Astrocyte (in vitro differentiated cells and primary cell): Measurements from ENCODE around the gene MRPL20. TPM values are rescaled to one million over a fixed set of nuclear protein-coding genes. Genes with fewer than 3 reads are reported as not detected.

Experiments
- DNase-seq: peaks from one replicate; pipeline ENCODE4 v3.0.0-alpha.2; 2010; ENCODE audit warnings: low read depth
- FAIRE-seq: peaks from 2 replicates; lab custom pipeline; 2011; peaks lifted over from hg19 to GRCh38; lab: Jason Lieb, UNC
- H2AFZ ChIP-seq: 2 replicates; pipeline ENCODE4 v1.6.0; 2012; ENCODE audit warnings: low read depth, low read length, inconsistent platforms
- H3K27ac ChIP-seq: 2 replicates; pipeline ENCODE4 v1.5.1; 2011; ENCODE audit warnings: low read depth, low read length, inconsistent platforms
- H3K27me3 ChIP-seq: 2 replicates; pipeline ENCODE4 v1.6.0; 2011; ENCODE audit warnings: low read length, inconsistent platforms; ENCODE audit not compliant: insufficient read depth
- H3K36me3 ChIP-seq: 2 replicates; pipeline ENCODE4 v1.5.1; 2011; ENCODE audit warnings: low read length, inconsistent platforms; ENCODE audit not compliant: insufficient read depth
- H3K4me1 ChIP-seq: 2 replicates; pipeline ENCODE4 v1.5.1; 2011; ENCODE audit warnings: low read length, inconsistent platforms; ENCODE audit not compliant: insufficient read depth
- H3K4me2 ChIP-seq: 2 replicates; pipeline ENCODE4 v1.6.0; 2012; ENCODE audit warnings: low read length, inconsistent platforms
- H3K4me3 ChIP-seq: 2 replicates; pipeline ENCODE4 v1.5.1; 2011; ENCODE audit warnings: low read depth, mild to moderate bottlenecking, low read length, inconsistent platforms; ENCODE audit not compliant: insufficient read depth
- H3K79me2 ChIP-seq: 2 replicates; pipeline ENCODE4 v1.6.0; 2012; ENCODE audit warnings: mild to moderate bottlenecking, low read length, inconsistent platforms; ENCODE audit not compliant: insufficient read depth
- H3K9ac ChIP-seq: 2 replicates; pipeline ENCODE4 v1.6.0; 2012; ENCODE audit warnings: mild to moderate bottlenecking, low read length, inconsistent platforms
- H3K9me3 ChIP-seq: 2 replicates; pipeline ENCODE4 v1.5.1; 2012; ENCODE audit warnings: low read depth, mild to moderate bottlenecking, low read length, inconsistent platforms; ENCODE audit not compliant: insufficient read depth
- H4K20me1 ChIP-seq: 2 replicates; pipeline ENCODE4 v1.6.0; 2012; ENCODE audit warnings: low read length, inconsistent platforms; ENCODE audit not compliant: insufficient read depth
- H3K27ac Mint-ChIP-seq: one replicate; pipeline ENCODE4 v1.8.0; 2021; ENCODE audit warnings: mild to moderate bottlenecking, mixed read lengths; ENCODE audit not compliant: unreplicated experiment
- H3K27me3 Mint-ChIP-seq: one replicate; pipeline ENCODE4 v1.8.0; 2021; ENCODE audit warnings: low read depth, mixed read lengths; ENCODE audit not compliant: unreplicated experiment
- H3K36me3 Mint-ChIP-seq: one replicate; pipeline ENCODE4 v1.8.0; 2021; ENCODE audit warnings: low read depth, mixed read lengths; ENCODE audit not compliant: unreplicated experiment
- H3K4me1 Mint-ChIP-seq: one replicate; pipeline ENCODE4 v1.8.0; 2021; ENCODE audit warnings: low read depth, mixed read lengths; ENCODE audit not compliant: unreplicated experiment
- H3K4me3 Mint-ChIP-seq: one replicate; pipeline ENCODE4 v1.8.0; 2021; ENCODE audit warnings: mild to moderate bottlenecking, moderate library complexity, mixed read lengths; ENCODE audit not compliant: unreplicated experiment
- H3K9me3 Mint-ChIP-seq: one replicate; pipeline ENCODE4 v1.8.0; 2021; ENCODE audit warnings: mild to moderate bottlenecking, mixed read lengths; ENCODE audit not compliant: unreplicated experiment
- EZH2 ChIP-seq: IDR thresholded peaks from 2 replicates; pipeline ENCODE4 v1.6.1; 2012; ENCODE audit warnings: mild to moderate bottlenecking, low read length, inconsistent platforms; ENCODE audit not compliant: insufficient read depth
- total RNA-seq: library from RNA; stranded (reverse); gene quantifications from 2 replicates; pipeline ENCODE4 v1.2.1, GENCODE V29; 2021
- TF ChIP-seq, protein P1 (sequence below): IDR thresholded peaks from 2 replicates; pipeline ENCODE4 v1.5.1; 2011; ENCODE audit warnings: low read depth, mild to moderate bottlenecking, inconsistent platforms, low read length, moderate library complexity; ENCODE audit not compliant: insufficient read depth

The MRPL20 gene
- total RNA-seq, 1 donor from 2014 or later: 88.5 TPM

DNA sequence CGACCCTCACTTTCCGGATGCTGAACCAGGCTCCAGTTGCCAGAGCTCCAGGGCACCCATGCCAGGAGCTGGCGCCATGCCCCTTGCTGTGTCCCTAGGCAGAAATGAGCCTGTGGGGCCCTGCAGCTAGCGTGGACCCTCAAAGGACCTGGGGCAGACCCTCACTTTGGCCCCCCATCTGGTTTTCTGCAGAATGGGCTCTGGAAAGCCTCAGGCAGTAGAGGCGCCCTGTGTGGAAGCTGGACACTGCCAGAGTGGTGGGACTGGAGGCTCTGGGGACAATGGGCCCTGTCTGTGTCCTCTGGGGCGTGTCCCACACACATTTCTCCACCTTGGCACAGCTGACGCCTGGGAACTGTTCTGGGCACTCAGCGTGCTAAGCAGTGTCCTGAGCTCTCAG lies 25.8 kb downstream of the MRPL20 start:
- Histone ChIP-seq H3K27ac (no peak overlapping the region), H3K4me3 (no peak overlapping the region), H4K20me1 (peaks cover 24% of the 10 kb centered on the region), H2AFZ (no peak overlapping the region), H3K9me3 (no peaks in the 10 kb centered on the region), H3K4me2 (no peak overlapping the region), H3K9ac (no peak overlapping the region), H3K79me2 (peaks cover 20% of the 10 kb centered on the region), H3K4me1 (no peaks in the 10 kb centered on the region), H3K36me3 (peaks cover 8% of the 10 kb centered on the region), H3K27me3 (no peaks in the 10 kb centered on the region)
- no peaks in the 10 kb centered on the region for H3K4me1 Mint-ChIP-seq
- H3K27me3 Mint-ChIP-seq: no peaks in the 10 kb centered on the region
- no peak overlapping the region for H3K4me3 Mint-ChIP-seq
- TF ChIP-seq EZH2: no peak
- TF ChIP-seq, protein P1, sequence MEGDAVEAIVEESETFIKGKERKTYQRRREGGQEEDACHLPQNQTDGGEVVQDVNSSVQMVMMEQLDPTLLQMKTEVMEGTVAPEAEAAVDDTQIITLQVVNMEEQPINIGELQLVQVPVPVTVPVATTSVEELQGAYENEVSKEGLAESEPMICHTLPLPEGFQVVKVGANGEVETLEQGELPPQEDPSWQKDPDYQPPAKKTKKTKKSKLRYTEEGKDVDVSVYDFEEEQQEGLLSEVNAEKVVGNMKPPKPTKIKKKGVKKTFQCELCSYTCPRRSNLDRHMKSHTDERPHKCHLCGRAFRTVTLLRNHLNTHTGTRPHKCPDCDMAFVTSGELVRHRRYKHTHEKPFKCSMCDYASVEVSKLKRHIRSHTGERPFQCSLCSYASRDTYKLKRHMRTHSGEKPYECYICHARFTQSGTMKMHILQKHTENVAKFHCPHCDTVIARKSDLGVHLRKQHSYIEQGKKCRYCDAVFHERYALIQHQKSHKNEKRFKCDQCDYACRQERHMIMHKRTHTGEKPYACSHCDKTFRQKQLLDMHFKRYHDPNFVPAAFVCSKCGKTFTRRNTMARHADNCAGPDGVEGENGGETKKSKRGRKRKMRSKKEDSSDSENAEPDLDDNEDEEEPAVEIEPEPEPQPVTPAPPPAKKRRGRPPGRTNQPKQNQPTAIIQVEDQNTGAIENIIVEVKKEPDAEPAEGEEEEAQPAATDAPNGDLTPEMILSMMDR: no peak
- H3K9me3 Mint-ChIP-seq: no peaks in the 10 kb centered on the region
- no peak overlapping the region for H3K27ac Mint-ChIP-seq
- FAIRE-seq: no peak
- peaks cover 6% of the 10 kb centered on the region for H3K36me3 Mint-ChIP-seq
- no peak for DNase-seq

DNA sequence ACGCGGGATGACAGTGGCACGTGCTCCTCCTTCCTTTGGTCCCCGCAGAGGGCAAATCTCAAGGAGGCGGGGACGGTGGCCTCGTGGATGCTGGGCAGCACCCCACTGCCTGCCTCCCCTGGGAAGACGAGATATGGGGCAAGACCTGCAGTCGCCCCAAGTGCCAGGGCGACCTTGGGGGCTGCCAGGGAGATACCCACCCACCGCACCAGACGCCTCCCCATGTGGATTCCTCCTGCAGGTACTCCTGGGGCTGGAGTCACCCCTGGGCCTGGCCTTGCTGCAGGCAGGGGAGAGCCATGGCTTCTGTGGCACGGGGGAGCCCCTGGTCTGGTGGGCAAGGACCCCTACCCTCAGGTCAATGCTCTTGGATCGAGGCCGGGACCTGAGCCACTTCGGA lies 26.2 kb downstream of the MRPL20 start:
- Histone ChIP-seq H3K27ac (no peak overlapping the region), H3K79me2 (peaks cover 19% of the 10 kb centered on the region), H2AFZ (no peak overlapping the region), H4K20me1 (peaks cover 20% of the 10 kb centered on the region), H3K4me1 (peaks cover 3% of the 10 kb centered on the region), H3K9me3 (no peaks in the 10 kb centered on the region), H3K4me3 (no peak overlapping the region), H3K9ac (no peak overlapping the region), H3K27me3 (no peaks in the 10 kb centered on the region), H3K4me2 (no peak overlapping the region), H3K36me3 (peaks cover 4% of the 10 kb centered on the region)
- Mint-ChIP-seq H3K27ac (no peak overlapping the region), H3K9me3 (no peaks in the 10 kb centered on the region), H3K4me3 (no peak overlapping the region), H3K36me3 (peaks cover 5% of the 10 kb centered on the region), H3K27me3 (no peaks in the 10 kb centered on the region), H3K4me1 (no peaks in the 10 kb centered on the region)
- DNase-seq (no peak), FAIRE-seq (no peak)
- TF ChIP-seq, protein P1: no peak

DNA sequence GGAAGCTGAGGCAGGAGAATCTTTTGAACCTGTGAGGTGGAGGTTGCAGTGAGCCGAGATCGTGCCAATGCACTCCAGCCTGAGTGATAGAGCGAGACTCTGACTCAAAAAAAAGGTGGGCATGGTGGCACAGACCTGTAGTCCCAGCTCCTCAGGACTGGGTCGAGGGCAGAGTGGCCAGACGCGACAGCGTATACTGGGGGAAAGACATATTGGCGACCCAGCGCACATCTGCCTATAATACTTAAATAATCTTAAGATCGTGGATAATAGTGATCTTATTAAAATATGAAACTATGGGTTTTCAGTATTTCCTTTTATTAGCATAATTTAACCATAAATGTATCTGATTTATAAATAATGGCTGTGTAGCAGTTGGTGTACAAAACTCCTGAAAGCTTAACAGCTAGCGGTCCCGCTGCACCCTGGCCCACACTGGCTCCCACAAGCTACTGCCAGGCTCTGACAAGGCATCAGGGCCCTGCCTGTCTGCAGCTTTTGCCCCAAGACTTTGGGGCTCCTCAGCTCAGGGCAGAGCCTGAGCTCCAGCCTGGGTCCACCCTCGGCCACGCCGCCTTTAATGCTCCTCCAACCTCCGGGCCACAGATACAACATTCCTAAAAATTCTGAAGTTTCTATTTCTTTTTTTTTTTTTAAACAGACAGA lies 29.4 kb downstream of the MRPL20 start:
- Mint-ChIP-seq H3K27ac (peak overlapping the region; percentile 18), H3K4me3 (no peak overlapping the region), H3K36me3 (peaks cover 2% of the 10 kb centered on the region), H3K9me3 (no peaks in the 10 kb centered on the region), H3K4me1 (peaks cover 8% of the 10 kb centered on the region), H3K27me3 (no peaks in the 10 kb centered on the region)
- Histone ChIP-seq H3K4me3 (no peak overlapping the region), H2AFZ (no peak overlapping the region), H3K9ac (no peak overlapping the region), H4K20me1 (peaks cover 25% of the 10 kb centered on the region), H3K4me2 (no peak overlapping the region), H3K27ac (no peak overlapping the region), H3K27me3 (no peaks in the 10 kb centered on the region), H3K4me1 (peaks cover 12% of the 10 kb centered on the region), H3K9me3 (no peaks in the 10 kb centered on the region), H3K79me2 (peaks cover 34% of the 10 kb centered on the region), H3K36me3 (peaks cover 3% of the 10 kb centered on the region)
- TF ChIP-seq, protein P1: no peak
- TF ChIP-seq EZH2: no peak
- FAIRE-seq (no peak), DNase-seq (no peak)
